ENCODE data around the gene NLK.

DNA sequence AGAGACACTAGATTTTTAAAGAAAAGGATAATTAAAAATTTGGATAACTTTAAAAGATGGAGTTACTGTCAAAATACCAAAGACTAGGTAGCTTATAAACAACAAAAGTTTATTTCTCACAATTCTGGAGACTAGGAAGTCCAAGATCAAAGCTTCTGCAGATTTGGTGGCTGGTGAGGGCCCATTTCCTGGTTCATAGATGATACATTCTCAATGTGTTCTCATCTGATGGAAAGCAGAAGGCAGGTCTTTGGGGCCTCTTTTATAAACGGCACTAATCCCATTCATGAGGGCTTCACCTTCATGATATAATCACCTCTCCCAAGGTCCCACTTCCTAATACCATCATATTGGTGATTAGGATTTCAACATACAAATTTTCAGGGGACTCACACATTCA is 33.7 kb downstream of the NLK start:
- TF ChIP-seq POLR2A (IDR thresholded peaks at IDR 0.05; ENCODE audit: low read depth, low read length) (no peak), TAF1 (IDR thresholded peaks at IDR 0.05; ENCODE audit: borderline replicate concordance, low read depth, low read length) (no peak)

Measured in GM12892 (cell line).